HG03342 (cell line): ENCODE data around the gene PAK5.

Experiments
- ATAC-seq: cut with Tn5 transposase; IDR thresholded peaks from one replicate; pipeline ENCODE4 v1.9.1; 2021; ENCODE audit warnings: mild to moderate bottlenecking, moderate library complexity; ENCODE audit not compliant: unreplicated experiment

The PAK5 gene

DNA sequence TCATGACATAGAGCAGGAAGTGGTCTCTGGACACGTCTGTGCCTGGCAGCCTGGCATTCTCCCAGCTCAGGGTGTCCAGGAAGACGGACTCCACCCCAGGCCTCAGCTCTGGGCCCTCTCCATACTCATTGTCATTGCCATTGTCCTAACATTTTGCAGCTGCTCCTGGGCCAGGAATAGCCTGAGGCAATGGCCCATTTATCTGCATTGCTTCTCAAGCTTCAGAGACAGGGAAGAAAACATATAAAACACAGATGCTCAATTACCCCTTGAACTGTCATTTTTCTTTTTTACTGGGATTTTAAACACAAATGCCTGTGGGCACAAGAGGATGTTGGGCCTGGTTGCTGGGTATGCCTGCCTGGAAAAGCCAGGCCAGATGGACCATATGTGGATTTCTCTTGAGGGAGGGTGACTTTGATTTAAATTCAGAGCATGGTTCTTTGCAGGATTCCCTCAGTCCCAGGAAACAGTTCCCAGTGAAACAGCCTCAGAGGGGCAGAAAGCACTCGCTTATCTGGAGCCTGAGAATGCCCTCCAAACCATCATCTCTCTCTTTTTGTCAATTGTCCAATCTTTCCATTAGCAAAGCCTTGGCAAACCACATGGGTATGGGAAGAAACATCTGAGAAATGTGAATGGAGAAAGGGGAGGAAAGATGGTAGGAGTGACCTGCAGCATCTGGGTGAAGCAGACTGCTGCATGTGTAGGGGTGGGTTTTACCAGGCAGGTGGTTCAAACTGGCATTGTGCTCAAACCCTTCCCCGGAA is 306.6 kb downstream of the PAK5 start:
- ATAC-seq: no peak

DNA sequence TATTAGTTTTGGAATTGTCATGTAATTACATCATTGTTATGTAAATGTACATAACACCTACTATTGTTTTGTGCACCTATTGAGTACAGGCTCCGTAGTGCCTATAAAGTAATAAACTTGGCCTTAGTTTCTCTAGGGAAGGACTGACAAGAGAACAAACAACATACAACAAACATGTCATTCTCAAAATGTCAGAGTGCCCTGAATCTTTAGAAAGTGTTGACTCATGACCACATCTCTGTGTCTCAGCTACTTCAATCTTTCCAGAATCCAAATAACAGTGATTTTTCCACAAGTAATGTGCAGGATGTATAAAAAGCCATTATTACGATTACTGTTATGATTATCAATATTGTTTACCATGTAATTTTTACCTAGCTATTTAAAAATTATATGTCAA is 307.3 kb downstream of the PAK5 start:
- no peak for ATAC-seq

DNA sequence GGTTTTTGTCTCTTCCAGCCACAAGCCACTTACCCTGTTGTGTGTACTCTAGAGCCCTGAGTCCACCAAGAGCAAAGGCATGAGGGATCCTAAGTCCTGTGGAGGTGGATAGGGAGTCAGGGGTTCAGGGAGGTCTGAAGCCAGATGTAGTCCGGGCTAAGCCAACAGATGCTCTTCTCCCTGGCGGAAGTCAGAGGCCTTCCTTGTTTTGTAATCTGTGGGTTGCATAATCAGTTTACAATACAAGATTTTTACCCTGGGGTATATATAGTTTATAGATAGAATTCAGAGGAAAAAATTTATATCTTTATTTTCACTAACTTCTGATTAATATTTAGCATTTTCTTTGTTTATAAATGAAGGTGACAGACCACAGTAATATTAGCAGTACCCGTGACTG is 315.2 kb downstream of the PAK5 start:
- no peak for ATAC-seq

DNA sequence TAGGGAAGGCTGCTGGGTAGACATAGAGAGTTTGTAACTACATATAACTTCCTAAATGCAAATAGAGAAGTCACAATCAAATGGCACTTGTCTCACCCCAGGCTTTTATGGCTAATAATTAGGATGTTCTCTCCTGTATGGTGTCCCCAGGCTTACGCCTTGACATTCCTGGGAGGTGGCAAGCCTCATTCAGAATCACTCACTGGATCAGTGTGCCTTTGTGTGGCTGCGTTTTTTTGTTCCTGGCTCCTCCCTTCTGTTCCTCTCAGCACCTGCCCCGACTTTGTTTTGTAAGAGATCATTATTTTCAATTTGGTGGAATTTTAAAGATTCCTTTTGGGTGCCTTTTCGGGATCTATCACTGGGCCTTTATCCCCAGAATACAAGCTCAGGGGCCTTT is 318.8 kb downstream of the PAK5 start:
- no peak for ATAC-seq

DNA sequence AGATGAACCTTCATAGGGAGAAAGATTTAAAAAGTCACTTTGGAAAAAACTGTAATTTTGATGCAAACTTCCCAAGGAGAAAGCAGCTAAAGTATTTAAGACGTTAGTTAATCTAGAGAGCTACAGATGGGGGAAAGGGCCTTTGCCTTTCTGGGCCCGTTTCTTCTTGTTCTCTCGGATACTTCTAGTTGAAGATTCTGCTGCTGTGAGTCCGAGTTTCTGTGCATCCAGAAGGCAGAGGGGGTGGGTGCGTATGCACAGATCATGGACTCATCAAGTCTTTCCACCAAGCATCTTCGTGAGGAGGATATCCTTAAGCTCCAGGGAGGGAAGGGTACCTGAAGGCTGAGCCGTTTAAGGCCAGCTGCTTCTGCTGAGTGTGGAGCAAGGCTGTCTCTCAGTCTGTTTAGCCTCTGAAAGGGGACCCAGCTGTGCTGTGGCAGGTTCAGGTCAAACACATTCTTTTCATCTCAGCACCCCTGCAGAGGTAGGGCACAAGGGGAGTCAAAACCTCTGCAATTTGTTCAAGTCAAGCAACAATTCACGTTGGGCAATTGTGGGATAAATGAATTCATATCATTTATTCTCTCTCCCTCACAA is 320.2 kb downstream of the PAK5 start:
- no peak for ATAC-seq

DNA sequence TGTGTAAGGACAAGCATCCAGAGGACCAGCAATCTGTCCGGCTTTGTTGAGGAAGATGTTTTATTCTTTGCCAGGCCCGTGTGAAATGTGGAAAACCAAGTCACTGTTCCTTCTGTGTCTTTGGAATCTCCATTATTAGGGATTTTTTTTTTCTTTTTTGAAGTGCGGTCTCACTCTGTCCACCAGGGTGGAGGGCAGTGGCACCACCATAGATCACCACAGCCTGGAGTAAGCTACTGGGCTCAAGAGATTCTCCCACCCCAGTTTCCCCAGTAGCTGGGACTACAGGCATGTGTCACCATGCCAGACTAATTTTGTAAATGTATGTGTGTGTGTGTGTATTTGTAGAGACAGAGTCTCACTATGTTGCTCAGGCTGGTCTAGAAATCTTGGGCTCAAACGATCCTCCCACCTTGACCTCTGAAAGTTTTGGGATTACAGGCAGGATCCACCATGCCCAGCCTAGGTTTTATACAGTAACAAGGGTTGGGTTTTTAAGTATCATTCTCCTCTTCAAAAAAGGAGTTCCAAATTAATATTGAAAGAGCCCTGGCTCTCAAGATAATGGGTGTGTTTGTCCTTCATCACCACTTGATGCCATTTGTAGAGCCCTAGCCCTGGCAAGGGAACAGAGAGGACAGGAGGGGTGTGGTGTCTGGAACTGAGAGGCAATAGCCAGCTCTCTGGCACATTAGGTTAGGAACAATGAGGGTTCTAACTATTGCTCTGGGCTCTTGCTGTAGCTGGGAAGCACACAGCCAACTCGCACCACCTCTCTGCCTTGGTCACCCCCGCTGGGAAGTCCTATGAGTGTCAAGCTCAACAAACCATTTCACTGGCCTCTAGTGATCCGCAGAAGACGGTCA is 321.3 kb downstream of the PAK5 start:
- no peak for ATAC-seq

DNA sequence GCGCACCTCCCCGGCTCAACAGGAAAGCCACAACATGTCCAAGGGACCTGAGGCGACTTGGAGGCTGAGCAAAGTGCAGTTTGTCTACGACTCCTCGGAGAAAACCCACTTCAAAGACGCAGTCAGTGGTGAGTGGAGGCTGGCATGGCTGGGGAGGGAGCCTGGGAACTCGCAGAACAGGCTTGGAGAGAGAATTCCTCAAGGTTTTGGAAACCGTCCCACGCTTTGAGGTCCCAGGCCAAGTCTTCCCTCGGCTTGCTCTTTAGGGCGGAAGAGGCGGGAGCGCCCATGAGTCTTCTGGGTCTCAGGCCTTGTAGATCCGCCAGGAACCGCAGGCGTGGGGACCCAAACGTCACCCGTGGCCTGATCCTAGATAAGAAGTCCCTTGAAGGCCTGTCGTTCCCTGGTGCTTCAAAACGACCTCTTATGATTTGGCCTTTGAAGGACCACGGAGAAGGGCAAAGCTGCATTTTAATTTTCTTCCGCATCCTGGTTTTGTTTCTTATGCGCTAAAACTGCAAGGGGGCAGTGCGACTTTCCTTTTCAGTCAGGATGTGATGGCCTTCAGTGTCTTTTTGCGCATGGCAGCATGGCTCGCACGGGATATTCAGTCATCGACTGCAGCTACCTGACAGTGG is 322.5 kb downstream of the PAK5 start:
- ATAC-seq: no peak

DNA sequence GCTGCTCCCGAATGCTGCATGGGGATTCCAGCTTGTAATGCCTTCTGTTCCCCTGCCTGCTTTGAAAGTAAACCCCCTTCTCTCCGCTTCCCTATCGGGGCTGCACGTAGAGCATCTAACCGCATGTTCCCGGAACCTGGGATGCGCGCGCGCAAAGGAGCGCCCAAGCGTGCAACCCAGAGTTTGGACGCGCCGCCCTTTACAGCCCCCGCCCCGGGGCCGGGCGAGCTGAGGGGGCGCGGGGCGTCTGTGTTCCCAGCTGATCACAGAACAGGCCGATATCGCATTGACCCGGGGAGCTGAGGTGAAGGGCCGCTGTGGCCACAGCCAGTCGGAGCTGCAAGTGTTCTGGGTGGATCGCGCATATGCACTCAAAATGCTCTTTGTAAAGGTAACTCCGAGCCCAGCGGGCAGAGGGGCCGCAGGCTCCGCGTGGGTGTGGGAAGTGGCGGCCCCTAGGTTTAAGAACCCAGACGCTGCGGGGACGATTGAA is 323.1 kb downstream of the PAK5 start:
- ATAC-seq: no peak

DNA sequence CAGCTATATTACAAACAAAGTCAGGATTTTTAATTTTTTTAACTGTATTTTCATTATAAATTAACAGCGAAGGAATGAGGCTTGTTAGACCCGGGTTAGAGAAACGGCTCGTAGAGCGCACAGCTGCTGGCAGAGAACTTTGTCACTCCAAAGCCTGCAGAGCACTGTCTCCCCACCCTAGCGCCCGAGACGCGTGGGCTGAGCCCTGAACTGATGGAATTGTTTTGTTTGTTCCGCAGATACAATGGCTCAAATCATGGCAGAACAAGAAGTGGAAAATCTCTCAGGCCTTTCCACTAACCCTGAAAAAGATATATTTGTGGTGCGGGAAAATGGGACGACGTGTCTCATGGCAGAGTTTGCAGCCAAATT is 323.7 kb downstream of the PAK5 start:
- no peak for ATAC-seq

DNA sequence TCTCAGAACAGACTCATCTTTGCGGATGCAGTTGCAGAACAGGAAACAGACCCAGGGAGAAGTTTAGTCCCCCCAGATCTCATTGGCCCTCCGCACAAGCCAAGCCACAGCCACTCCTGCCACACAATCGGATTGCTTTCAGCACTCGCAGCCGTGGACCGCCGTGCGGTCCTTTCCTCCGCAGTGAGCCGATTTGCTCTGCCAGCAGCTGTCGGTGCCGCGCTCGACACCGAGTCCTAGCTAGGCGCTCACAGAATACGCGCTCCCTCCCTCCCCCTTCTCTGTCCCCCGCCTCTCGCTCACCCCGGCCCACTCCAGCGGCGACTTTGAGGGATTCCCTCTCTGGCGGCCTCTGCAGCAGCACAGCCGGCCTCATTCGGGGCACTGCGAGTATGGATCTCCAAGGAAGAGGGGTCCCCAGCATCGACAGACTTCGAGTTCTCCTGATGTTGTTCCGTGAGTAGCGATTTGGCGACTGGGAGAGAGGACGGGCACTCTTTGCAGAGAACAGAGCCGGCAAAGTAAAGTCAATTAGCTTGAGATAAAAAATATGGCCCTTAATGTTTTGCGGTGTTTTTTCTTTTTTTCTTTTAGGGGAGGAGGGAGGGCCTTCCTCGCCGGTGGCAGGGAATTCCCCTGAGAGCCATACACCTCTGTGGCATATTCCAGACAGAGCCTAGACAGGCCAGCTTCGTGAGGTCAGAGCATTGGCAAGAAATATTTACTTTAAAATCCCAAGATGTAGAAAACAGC is 324.2 kb downstream of the PAK5 start, which contains the start of gene LAMP5:
Gene LAMP5 (plus strand): TSS at position 130 of the 753 bp plus-strand sequence. CDS start 263 bp downstream, at position 393.
- ATAC-seq: no peak

DNA sequence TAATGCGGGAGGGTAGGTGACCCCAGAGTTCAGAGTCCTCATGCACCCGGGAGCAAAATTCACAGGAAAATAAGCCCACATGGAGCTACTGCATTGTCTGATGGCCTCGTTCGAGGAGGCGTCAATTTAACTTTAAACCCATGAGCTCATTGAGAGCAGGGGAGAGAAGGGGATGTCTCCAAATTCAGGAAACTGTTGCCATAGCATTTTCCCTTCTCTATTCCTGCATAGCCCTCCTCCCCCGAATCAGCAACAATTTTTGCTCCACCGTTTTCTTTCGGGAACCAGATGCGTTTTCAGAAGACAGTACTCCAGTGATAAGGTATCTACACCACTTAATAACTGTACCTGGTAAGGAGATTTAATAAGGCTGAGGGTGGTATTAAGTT is 324.8 kb downstream of the PAK5 start:
- no peak for ATAC-seq

DNA sequence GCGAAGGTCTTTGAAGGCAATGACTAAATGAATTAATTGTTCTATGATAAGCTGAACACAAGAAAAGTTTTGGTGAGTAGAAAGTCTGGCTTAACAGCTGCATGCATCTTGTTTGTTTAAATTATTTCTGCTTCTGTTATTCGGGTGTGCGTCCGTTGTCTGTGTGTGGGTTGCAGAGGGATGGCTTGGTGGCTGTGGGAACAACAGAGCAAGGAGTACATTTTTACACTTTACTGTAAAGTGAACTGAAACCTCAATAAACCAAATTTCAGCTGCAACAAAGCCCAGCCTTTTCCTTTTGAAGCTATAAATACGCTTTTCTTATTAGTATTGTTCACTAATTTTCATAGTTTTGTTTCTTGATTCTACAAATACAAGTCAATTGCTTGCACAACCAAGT is 328.0 kb downstream of the PAK5 start:
- no peak for ATAC-seq

DNA sequence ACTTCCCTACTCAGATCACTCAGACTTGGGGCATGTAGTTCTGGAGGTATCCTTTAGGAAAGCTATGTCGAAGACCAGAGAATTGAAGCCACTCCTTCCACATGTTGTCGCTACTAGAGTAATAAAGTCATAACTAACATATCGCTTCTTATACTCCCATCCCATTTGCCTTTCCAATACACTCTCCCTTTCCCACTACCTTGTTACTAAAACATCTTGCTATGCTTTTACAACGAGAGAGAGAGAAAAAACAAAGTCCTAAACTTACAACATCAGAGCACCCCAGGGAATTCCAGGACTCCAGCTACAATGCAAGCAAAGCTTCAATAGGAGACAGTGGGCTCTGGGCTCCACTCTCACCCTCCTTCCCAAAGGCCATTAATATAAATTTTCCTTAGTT is 329.6 kb downstream of the PAK5 start:
- ATAC-seq: no peak

DNA sequence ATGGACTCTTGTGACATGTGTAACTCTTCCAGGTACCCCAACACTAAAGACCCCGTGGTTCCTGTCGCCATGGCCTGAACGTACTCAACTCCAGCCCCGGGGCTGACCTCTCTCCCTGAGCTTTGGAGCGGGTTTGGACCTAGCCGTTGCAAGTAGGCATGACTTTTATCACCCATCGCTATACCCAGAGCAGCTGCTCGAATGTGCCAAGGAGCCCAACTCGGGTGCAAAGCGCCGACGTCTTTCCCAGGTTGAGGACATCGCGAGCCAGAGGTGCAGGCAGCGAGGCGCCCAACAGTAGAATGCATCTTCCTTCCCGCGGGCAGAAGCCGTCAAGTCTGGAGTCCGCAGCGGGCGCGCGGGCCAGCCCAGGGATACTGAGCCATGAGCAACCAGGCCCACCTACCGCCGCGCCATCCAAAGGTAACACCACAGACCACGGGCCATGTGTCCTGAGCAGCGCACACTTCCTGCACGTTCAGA is 330.1 kb downstream of the PAK5 start:
- no peak for ATAC-seq

DNA sequence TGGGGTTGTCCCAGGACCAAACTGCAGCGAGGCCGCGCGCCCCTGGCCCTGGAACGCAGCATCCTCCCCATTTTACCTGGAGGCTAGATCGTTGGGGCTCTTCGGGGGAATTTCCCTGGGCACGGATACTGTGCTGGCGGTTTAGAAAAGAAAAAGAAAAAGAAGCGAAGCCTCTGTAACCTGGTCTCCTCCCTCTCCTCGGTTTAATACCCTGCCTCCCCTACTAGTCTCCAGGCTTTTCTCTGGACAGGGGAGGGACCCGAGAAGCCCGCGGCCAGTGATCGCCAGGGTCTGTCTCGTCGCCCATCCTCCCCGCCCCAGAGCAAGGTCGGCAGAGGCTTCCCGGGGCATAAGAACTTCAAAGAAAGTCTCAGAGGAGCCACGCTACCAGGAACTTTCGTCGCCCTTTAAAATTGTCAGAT is 330.6 kb downstream of the PAK5 start:
- ATAC-seq: no peak

DNA sequence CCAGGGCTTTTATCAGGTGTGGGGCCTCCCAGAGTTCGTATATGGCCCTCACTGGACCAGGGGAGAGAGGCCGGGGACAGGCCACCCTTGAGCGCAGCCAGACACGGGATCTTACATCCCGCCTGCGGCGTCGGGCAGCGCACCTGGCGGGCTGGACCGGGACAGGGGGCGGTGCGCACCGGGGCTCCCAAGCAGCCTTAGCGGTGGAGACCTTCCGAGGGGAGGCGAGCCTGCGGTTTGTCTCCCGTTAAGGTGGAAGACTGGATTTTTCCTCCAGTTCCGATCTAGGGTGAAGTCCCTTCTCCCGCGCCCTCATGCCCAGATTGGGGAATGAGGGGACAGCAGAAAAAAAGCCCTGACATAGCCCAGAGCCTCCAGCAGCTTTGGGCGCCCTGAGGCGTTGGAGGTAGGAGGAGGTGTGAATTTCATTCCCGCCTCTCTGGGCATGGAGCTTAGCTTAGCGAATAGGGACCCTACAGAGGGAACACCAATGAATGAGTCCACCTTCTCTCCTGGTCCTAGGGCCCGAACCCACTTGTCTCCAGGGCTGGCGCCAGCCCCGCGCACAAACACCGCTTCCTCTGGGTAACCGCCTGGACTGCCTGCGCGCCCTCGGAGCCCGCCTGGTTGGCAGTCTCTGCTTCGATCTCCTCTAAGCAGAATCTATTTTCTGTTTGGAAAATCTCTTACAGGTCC is 331.2 kb downstream of the PAK5 start:
- ATAC-seq: no peak

DNA sequence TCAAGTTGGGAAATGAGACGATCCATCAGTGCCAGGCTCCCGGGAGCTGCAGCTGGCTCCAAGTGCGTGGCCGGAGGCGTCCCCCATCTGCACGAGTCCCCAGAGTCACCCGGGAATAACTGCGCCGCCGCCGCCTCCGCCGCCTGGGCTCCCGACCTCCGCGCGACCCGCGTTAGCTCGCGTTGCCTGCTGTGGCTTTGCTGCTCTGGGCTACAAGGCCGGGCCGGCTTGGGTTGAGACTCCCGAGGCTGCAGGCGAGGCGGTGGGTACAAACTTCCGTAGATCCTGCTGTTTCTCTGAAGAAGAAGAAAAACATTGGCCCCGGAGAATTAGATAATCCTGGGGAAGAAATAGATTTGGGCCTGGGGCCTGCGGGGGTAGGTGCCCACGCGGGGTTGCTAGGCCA is 331.9 kb downstream of the PAK5 start:
- ATAC-seq: no peak

DNA sequence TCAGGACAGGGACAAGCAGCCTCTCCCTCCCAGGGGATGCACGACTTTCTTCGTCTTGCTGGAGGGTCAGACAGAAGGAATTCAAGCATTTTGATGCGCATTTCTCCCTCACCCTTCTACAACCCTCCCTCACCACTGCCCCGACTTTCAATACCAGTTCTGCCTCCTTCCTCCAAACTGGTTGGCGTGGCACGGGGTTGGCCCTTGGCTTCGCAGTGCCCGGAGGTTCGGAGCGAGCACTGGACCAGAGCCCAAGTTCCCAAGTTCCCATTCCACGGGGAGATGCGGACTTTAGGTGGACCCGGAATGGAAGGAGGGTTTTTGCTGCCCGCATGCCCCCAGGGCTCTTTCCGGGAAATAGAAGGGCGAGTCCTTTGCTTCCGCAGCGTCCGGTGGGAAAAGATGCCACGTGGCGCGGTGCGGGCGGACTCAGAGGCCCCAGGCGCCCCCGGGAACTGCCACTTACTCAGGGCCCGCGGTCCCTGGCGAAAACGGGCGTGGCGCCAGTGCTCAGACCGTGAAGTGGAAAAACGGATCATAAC is 332.5 kb downstream of the PAK5 start:
- no peak for ATAC-seq

DNA sequence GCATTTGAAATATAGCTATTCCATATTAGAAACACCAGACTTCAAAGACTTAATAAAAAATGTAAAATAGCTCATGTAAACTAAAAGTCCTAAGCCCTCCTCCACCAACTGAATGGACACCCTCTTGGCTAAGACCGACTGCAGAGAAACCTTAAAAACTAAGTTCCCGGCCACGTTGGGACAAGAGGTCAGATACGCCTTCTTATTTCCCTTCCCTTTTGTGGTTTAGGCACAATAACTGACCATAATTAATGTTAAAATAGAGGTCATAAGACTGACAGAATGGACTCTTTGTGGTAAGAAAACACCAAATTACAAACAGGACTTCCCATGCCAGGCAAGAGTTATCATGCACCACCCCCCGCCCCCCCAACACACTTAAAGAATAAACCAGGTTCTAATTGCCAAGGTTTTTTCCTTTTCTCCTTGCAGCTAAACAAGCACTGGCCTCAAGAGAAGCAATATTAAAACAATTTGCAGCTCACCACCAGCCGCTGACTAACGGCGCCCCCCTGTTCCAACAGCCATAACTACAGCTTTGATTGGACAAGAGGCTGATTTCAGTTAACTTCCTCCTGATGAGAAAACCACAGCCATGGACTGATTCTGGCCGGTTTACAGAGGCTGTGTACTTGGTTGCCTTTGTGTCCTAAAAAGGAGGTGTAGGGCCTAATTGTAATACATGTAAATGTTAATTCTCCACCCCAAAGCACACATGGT is 335.2 kb downstream of the PAK5 start:
- no peak for ATAC-seq
